Neuronal stem cell (in vitro differentiated cells): ENCODE data around the gene FAM193B.
A peak's percentile ranks its signal among the peaks of the same experiment; 100 is the strongest.

ENCODE experiments used
- DNase-seq: peaks from one replicate; pipeline ENCODE4 v3.0.0-alpha.2; 2013; ENCODE audit warnings: low spot score
- H2AFZ ChIP-seq: one replicate; pipeline ENCODE4 v1.6.1; 2013; ENCODE audit warnings: mild to moderate bottlenecking, low read length, inconsistent platforms
- H2AK5ac ChIP-seq: 2 replicates; pipeline ENCODE4 v1.6.1; 2013; ENCODE audit warnings: low read depth, mild to moderate bottlenecking, inconsistent platforms, low read length, moderate library complexity, mixed read lengths
- H2BK120ac ChIP-seq: 2 replicates; pipeline ENCODE4 v1.6.1; 2013; ENCODE audit warnings: low read depth, mild to moderate bottlenecking, inconsistent platforms, low read length, moderate library complexity, mixed read lengths
- H2BK12ac ChIP-seq: one replicate; pipeline ENCODE4 v1.6.1; 2013; ENCODE audit warnings: low read length, inconsistent platforms
- H2BK15ac ChIP-seq: 2 replicates; pipeline ENCODE4 v1.6.1; 2013; ENCODE audit warnings: mild to moderate bottlenecking, low read length, inconsistent platforms, mixed read lengths
- H2BK5ac ChIP-seq: one replicate; pipeline ENCODE4 v1.6.1; 2013; ENCODE audit warnings: inconsistent platforms, mild to moderate bottlenecking, low read length, moderate library complexity
- H3K14ac ChIP-seq: one replicate; pipeline ENCODE4 v1.6.1; 2013; ENCODE audit warnings: low read length, inconsistent platforms
- H3K18ac ChIP-seq: 2 replicates; pipeline ENCODE4 v1.6.1; 2013; ENCODE audit warnings: low read length, inconsistent platforms
- H3K23ac ChIP-seq: 2 replicates; pipeline ENCODE4 v1.6.1; 2013; ENCODE audit warnings: low read depth, mild to moderate bottlenecking, mixed read lengths, low read length, inconsistent platforms; ENCODE audit not compliant: poor library complexity
- H3K27ac ChIP-seq: replicated peaks from 3 replicates; pipeline ENCODE4 v1.5.1; 2013; ENCODE audit warnings: low read length, inconsistent platforms
- H3K27me3 ChIP-seq, 3 experiments: 2 replicates each; pipeline ENCODE4 v1.6.1; 2013; ENCODE audit warnings: low read length in 3 of 3, mild to moderate bottlenecking in 2 of 3, inconsistent platforms in 1 of 3, low read depth in 1 of 3, mixed read lengths in 1 of 3, moderate library complexity in 1 of 3; ENCODE audit not compliant: control insufficient read depth in 3 of 3, insufficient read depth in 3 of 3
- H3K36me3 ChIP-seq, 2 donors: replicated peaks in 1 of 2; 2 replicates each; pipeline ENCODE4 v1.6.1; 2013; ENCODE audit warnings: low read length in 2 of 2; ENCODE audit not compliant: control insufficient read depth in 2 of 2, insufficient read depth in 2 of 2
- H3K4ac ChIP-seq: 2 replicates; pipeline ENCODE4 v1.6.1; 2013; ENCODE audit warnings: inconsistent platforms, mild to moderate bottlenecking, low read length, moderate library complexity
- H3K4me1 ChIP-seq, 2 donors: 1 replicate in 1 of 2; 2 replicates in 1 of 2; pipeline ENCODE4 v1.6.1; 2013; ENCODE audit warnings: low read length in 2 of 2, low read depth in 1 of 2; ENCODE audit not compliant: control insufficient read depth in 2 of 2, insufficient read depth in 1 of 2
- H3K4me2 ChIP-seq: one replicate; pipeline ENCODE4 v1.6.1; 2013; ENCODE audit warnings: mild to moderate bottlenecking, low read length, inconsistent platforms; ENCODE audit not compliant: insufficient read depth, poor library complexity, severe bottlenecking
- H3K4me3 ChIP-seq, 2 donors: 2 replicates each; pipeline ENCODE4 v1.5.1; 2013; ENCODE audit warnings: low read length in 2 of 2, mild to moderate bottlenecking in 2 of 2, inconsistent platforms in 1 of 2, moderate library complexity in 1 of 2
- H3K79me1 ChIP-seq: one replicate; pipeline ENCODE4 v1.6.1; 2013; ENCODE audit warnings: low read depth, mild to moderate bottlenecking, inconsistent platforms, low read length, moderate library complexity
- H3K9ac ChIP-seq: one replicate; pipeline ENCODE4 v1.6.1; 2013; ENCODE audit warnings: mild to moderate bottlenecking, low read depth, low read length, inconsistent platforms; ENCODE audit not compliant: poor library complexity
- H3K9me3 ChIP-seq, 2 donors: replicated peaks in 1 of 2; 2 replicates each; pipeline versions ENCODE3 to v1.6.1; 2013; ENCODE audit warnings: low read length in 2 of 2, mild to moderate bottlenecking in 2 of 2, inconsistent platforms in 1 of 2, low read depth in 1 of 2, mixed read lengths in 1 of 2, moderate library complexity in 1 of 2; ENCODE audit not compliant: control insufficient read depth in 2 of 2, insufficient read depth in 1 of 2
- H4K8ac ChIP-seq: one replicate; pipeline ENCODE4 v1.6.1; 2013; ENCODE audit warnings: low read depth, mild to moderate bottlenecking, inconsistent platforms, low read length, moderate library complexity
- H4K91ac ChIP-seq: one replicate; pipeline ENCODE4 v1.6.1; 2013; ENCODE audit warnings: low read length, low read depth, mild to moderate bottlenecking, inconsistent platforms; ENCODE audit not compliant: poor library complexity
- WGBS, 2 donors: extraction: QIAGEN DNeasy Blood & Tissue Kit; methylation state at CpG; one replicate each; pipeline ENCODE4 v1.1.7; 2013; ENCODE audit warnings: missing lambda C conversion rate in 2 of 2, mixed read lengths in 1 of 2; ENCODE audit not compliant: insufficient read length in 2 of 2, insufficient replicate concordance in 1 of 2; ENCODE audit errors: extremely low coverage in 2 of 2; 5-methylcytosine and 5-hydroxymethylcytosine counted together

FAM193B gene

DNA sequence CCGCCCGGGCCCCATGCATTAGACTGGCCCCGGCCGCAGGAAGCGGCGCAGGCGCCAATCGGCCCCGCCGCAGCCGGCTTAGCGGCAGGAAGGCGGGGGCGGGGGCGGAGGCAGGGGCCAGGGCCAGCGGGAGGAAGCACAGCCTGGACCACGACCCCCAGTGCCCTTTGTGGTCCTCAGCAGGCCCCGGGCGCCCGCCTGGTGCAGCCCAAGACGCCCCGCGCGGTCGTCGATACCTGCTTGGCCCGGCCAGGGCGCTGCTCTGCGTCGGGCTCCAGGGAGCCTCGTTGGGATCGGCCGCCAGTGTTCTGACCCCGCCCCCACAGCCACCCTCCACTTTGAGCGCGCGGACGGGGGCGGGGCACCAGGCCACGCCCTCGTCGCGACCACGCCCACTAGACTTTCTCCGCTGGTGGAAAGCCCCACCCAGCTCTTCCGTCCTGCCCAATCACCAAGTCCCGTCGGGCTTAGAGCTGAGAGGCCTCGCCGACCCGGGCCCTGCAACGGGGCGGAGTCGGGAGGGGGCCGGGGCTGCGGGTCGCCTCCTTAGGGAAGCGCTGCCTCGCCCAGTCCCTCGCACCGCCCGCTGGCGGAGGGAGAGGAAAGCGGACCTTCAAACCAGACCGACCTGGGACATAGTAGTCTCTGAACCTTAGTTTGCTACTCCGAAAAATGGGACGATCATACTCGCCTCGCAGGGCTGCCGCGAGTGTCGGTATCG lies 56.9 kb downstream of the FAM193B start, which contains the start of gene PDLIM7:
TSS of gene PDLIM7 (minus strand) at position 313 of the 721 bp plus-strand sequence. CDS start 1,092 bp downstream, outside the sequence.
- H3K9ac ChIP-seq, result peak within 1 kb of the TSS; percentile 96
- H3K27me3 ChIP-seq, result peaks cover 0 to 14% (median 0%) of the 10 kb centered on the region in 3 experiments
- peak within 1 kb of the TSS; percentile 98 for H2AK5ac ChIP-seq
- peaks cover 13 to 38% of the 10 kb centered on the region in 2 donors for H3K36me3 ChIP-seq
- H3K79me1 ChIP-seq, result peaks cover 6% of the 10 kb centered on the region
- H3K27ac ChIP-seq, result peak within 1 kb of the TSS; percentile 95
- peak within 1 kb of the TSS; percentile 37 for H2BK120ac ChIP-seq
- H3K4me2 ChIP-seq, result peak within 1 kb of the TSS; percentile 89
- peak within 1 kb of the TSS; percentile 19 for H3K4ac ChIP-seq
- peak within 1 kb of the TSS; percentile 68 for H4K8ac ChIP-seq
- H3K9me3 ChIP-seq, result no peaks in the 10 kb centered on the region
- peak; percentile 99 for DNase-seq
- H2AFZ ChIP-seq, result peak within 1 kb of the TSS; percentile 74
- H3K18ac ChIP-seq, result peak within 1 kb of the TSS; percentile 97
- peak within 1 kb of the TSS; percentile 87 for H3K14ac ChIP-seq
- H2BK12ac ChIP-seq, result peak within 1 kb of the TSS; percentile 50
- H3K23ac ChIP-seq, result peak within 1 kb of the TSS; percentile 90
- peaks cover 41% of the 10 kb centered on the region in 2 donors for H3K4me1 ChIP-seq
- peak within 1 kb of the TSS; percentile 88 to 89 for H3K4me3 ChIP-seq
- peak within 1 kb of the TSS; percentile 87 for H4K91ac ChIP-seq
- no CpG with 5 or more reads among the region's 73 CpGs for WGBS, 2 donors
- peak within 1 kb of the TSS; percentile 98 for H2BK15ac ChIP-seq
- H2BK5ac ChIP-seq, result peak within 1 kb of the TSS; percentile 99

- H3K9me3 ChIP-seq, result no peaks in the 10 kb centered on the region
- WGBS, 2 donors, result no CpG with 5 or more reads among the region's 29 CpGs
- peak overlapping the region; percentile 88 to 89 for H3K4me3 ChIP-seq
- peak overlapping the region; percentile 90 for H3K23ac ChIP-seq
- H2AFZ ChIP-seq, result peak overlapping the region; percentile 74
- H3K9ac ChIP-seq, result peak overlapping the region; percentile 96
- peak; percentile 89 for DNase-seq
- H3K18ac ChIP-seq, result peak overlapping the region; percentile 97
- H3K27ac ChIP-seq, result peak overlapping the region; percentile 95
- H2AK5ac ChIP-seq, result peak overlapping the region; percentile 98
- H2BK5ac ChIP-seq, result peak overlapping the region; percentile 99
- peak overlapping the region; percentile 98 for H2BK15ac ChIP-seq
- H3K36me3 ChIP-seq, result peaks cover 19 to 43% of the 10 kb centered on the region in 2 donors
- H3K4me2 ChIP-seq, result peak overlapping the region; percentile 89
- peak overlapping the region; percentile 36 for H2BK12ac ChIP-seq
- peaks cover 36 to 39% of the 10 kb centered on the region in 2 donors for H3K4me1 ChIP-seq
- peak overlapping the region; percentile 65 for H3K14ac ChIP-seq
- H3K79me1 ChIP-seq, result peaks cover 8% of the 10 kb centered on the region
- H4K91ac ChIP-seq, result peak overlapping the region; percentile 87
- H2BK120ac ChIP-seq, result peak overlapping the region; percentile 33
- peaks cover 0 to 14% (median 0%) of the 10 kb centered on the region in 3 experiments for H3K27me3 ChIP-seq
- H4K8ac ChIP-seq, result peak overlapping the region; percentile 68
- H3K4ac ChIP-seq, result peak overlapping the region; percentile 19
Measured at GRCh38 chr5:177496727-177497291, 57.6 kb downstream of the FAM193B start.

GRCh38 chr5:177496070-177496726 lies 58.2 kb downstream of the FAM193B start:
- peak overlapping the region; percentile 98 for H2AK5ac ChIP-seq
- H3K4me3 ChIP-seq, result peak overlapping the region; percentile 75 to 89
- peak overlapping the region; percentile 68 for H4K8ac ChIP-seq
- peak overlapping the region; percentile 99 for H2BK5ac ChIP-seq
- peak overlapping the region; percentile 3 for H2BK120ac ChIP-seq
- H3K4me1 ChIP-seq, result peaks cover 32 to 39% of the 10 kb centered on the region in 2 donors
- H3K14ac ChIP-seq, result peak overlapping the region; percentile 65
- peaks cover 9% of the 10 kb centered on the region for H3K79me1 ChIP-seq
- H3K27ac ChIP-seq, result peak overlapping the region; percentile 95
- H2BK12ac ChIP-seq, result peak overlapping the region; percentile 36
- no peaks in the 10 kb centered on the region for H3K9me3 ChIP-seq
- no peak for DNase-seq
- H2BK15ac ChIP-seq, result peak overlapping the region; percentile 98
- H3K4ac ChIP-seq, result peak overlapping the region; percentile 19
- peaks cover 0 to 14% (median 0%) of the 10 kb centered on the region in 3 experiments for H3K27me3 ChIP-seq
- peak overlapping the region; percentile 31 for H2AFZ ChIP-seq
- H3K23ac ChIP-seq, result peak overlapping the region; percentile 86
- peaks cover 20 to 47% of the 10 kb centered on the region in 2 donors for H3K36me3 ChIP-seq
- H3K18ac ChIP-seq, result peak overlapping the region; percentile 97
- WGBS, 2 donors, result no CpG with 5 or more reads among the region's 12 CpGs
- peak overlapping the region; percentile 96 for H3K9ac ChIP-seq
- peak overlapping the region; percentile 87 for H4K91ac ChIP-seq
- peak overlapping the region; percentile 89 for H3K4me2 ChIP-seq
